Measurements from ENCODE around the gene CCDC7. TPM values are rescaled to one million over a fixed set of nuclear protein-coding genes. Genes with fewer than 3 reads are reported as not detected.

CCDC7 gene
- total RNA-seq, 1 experiment from 2014 or later, result 1.9 TPM

- H3K9me3 Mint-ChIP-seq, result no peaks in the 10 kb centered on the region
- TF ChIP-seq EMX1 (CRISPR knock-in tag; IDR thresholded peaks at IDR 0.05), result no peak
- no peak for TF ChIP-seq ZMAT4 (CRISPR knock-in tag; IDR thresholded peaks at IDR 0.05)
- no peak for TF ChIP-seq NFE2L1 (CRISPR knock-in tag; IDR thresholded peaks at IDR 0.05)
- no peak for TF ChIP-seq ZNF281 (CRISPR knock-in tag; IDR thresholded peaks at IDR 0.05)
- no peak for TF ChIP-seq OVOL2 (CRISPR knock-in tag; IDR thresholded peaks at IDR 0.05; ENCODE audit: borderline replicate concordance)
- no peak for TF ChIP-seq MXD4 (CRISPR knock-in tag; IDR thresholded peaks at IDR 0.05; ENCODE audit: borderline replicate concordance)
- no peak for TF ChIP-seq PREB (CRISPR knock-in tag; IDR thresholded peaks at IDR 0.05; ENCODE audit: borderline replicate concordance)
- TF ChIP-seq IRF1 (CRISPR knock-in tag; IDR thresholded peaks at IDR 0.05), result no peak
- no peak for TF ChIP-seq PRRX2 (CRISPR knock-in tag; IDR thresholded peaks at IDR 0.05)
- TF ChIP-seq CREB1 (CRISPR knock-in tag; IDR thresholded peaks at IDR 0.05), result no peak
- no peak for TF ChIP-seq TEAD1 (CRISPR knock-in tag; IDR thresholded peaks at IDR 0.05)
- no peak for TF ChIP-seq SP1 (CRISPR knock-in tag; conservative IDR thresholded peaks at IDR 0.05)
- no peak for TF ChIP-seq AR (CRISPR knock-in tag; IDR thresholded peaks at IDR 0.05)
- no peak for TF ChIP-seq KAT7 (CRISPR knock-in tag; IDR thresholded peaks at IDR 0.05; ENCODE audit: borderline replicate concordance)
- TF ChIP-seq PRDM15 (CRISPR knock-in tag; IDR thresholded peaks at IDR 0.05), result no peak
- TF ChIP-seq USF1 (CRISPR knock-in tag; IDR thresholded peaks at IDR 0.05), result no peak
- TF ChIP-seq ZNF423 (CRISPR knock-in tag; IDR thresholded peaks at IDR 0.05), result no peak
- no peak overlapping the region for H3K4me3 Mint-ChIP-seq
- DNase-seq (ENCODE audit: low spot score) (no peak), ATAC-seq (no peak)
- POLR2A ChIA-PET, result interaction anchor here (0.5 kb wide), 1 partner anchor 424 kb away, joined by 6 read pairs; no protein-coding TSS in a partner anchor
- no peaks in the 10 kb centered on the region for H3K36me3 Mint-ChIP-seq
- no peaks in the 10 kb centered on the region for H3K4me1 Mint-ChIP-seq
- H3K27ac Mint-ChIP-seq, result no peak overlapping the region
- CTCF ChIA-PET, result interaction anchor here (2.3 kb wide), 1 partner anchor 221 kb away, joined by 9 read pairs; no protein-coding TSS in a partner anchor
- H3K27me3 Mint-ChIP-seq (ENCODE audit: low read depth), result no peaks in the 10 kb centered on the region
Observed at GRCh38 chr10:32788359-32788758, 342.4 kb downstream of the CCDC7 start.
